GM12872 (cell line): ENCODE results near the gene TLR9.

ENCODE experiments used
- CTCF ChIP-seq: IDR thresholded peaks from 3 replicates; pipeline ENCODE4 v1.5.1; 2011; ENCODE audit warnings: low read depth, mild to moderate bottlenecking, low read length, moderate library complexity; ENCODE audit not compliant: insufficient read depth

Gene TLR9

GRCh38 chr3:52238193-52238760 lies 12.8 kb upstream of the TLR9 start:
- TF ChIP-seq CTCF = no peak

- TF ChIP-seq CTCF = no peak
Observed at GRCh38 chr3:52237657-52238172, 12.3 kb upstream of the TLR9 start.

GRCh38 chr3:52237006-52237656 lies 11.7 kb upstream of the TLR9 start:
- no peak for TF ChIP-seq CTCF

- TF ChIP-seq CTCF = peak; percentile 7; the same call in 1 of the 3 replicates
Observed at GRCh38 chr3:52236424-52236886, 11.0 kb upstream of the TLR9 start.

GRCh38 chr3:52234516-52235447 lies 9.3 kb upstream of the TLR9 start:
- no peak for TF ChIP-seq CTCF

- TF ChIP-seq CTCF = no peak
Observed at GRCh38 chr3:52233968-52234367, 8.5 kb upstream of the TLR9 start.

GRCh38 chr3:52233108-52233591 lies 7.7 kb upstream of the TLR9 start:
- no peak for TF ChIP-seq CTCF
